K562 (cell line): ENCODE measurements around the gene ATP23. TPM values are rescaled to one million over a fixed set of nuclear protein-coding genes. Genes with fewer than 3 reads are reported as not detected.

Experiments used
- ARID3A ChIP-seq: IDR thresholded peaks from 2 replicates; pipeline ENCODE4 v1.6.1; 2012; ENCODE audit warnings: low read depth, low read length, improper control_type of control experiment, borderline replicate concordance
- CAMTA2 ChIP-seq: fragments of 250-450 bp; sonication (Bioruptor Pico); conservative IDR thresholded peaks from 2 replicates; pipeline ENCODE4 v1.5.1; 2022
- CHCHD3 ChIP-seq: fragments of 250-450 bp; sonication (Bioruptor Pico); IDR thresholded peaks from 2 replicates; pipeline ENCODE4 v2.1.2; 2022; ENCODE audit warnings: mild to moderate bottlenecking
- FOXA1 ChIP-seq: fragments of 450-650 bp; IDR thresholded peaks from 2 replicates; pipeline ENCODE4 v1.6.1; 2016; ENCODE audit warnings: mild to moderate bottlenecking, borderline replicate concordance
- HDGF ChIP-seq: fragments of 450-650 bp; IDR thresholded peaks from 2 replicates; pipeline ENCODE4 v1.6.1; 2016
- HNRNPH1 ChIP-seq: fragments of 200-400 bp; formaldehyde crosslinking; optimal IDR thresholded peaks from 2 replicates; pipeline ENCODE3; 2017; ENCODE audit warnings: low read depth, mild to moderate bottlenecking, low read length, moderate library complexity
- REST ChIP-seq, 2 experiments: fragments of 450-650 bp; formaldehyde crosslinking in 1 of 2; IDR thresholded peaks; 2 replicates each; pipeline versions ENCODE4 v1.4.0 to v1.6.1; 2014 to 2020; ENCODE audit warnings: mild to moderate bottlenecking in 2 of 2, borderline replicate concordance in 1 of 2, low read depth in 1 of 2
- RFX1 ChIP-seq: fragments of 450-650 bp; IDR thresholded peaks from 2 replicates; pipeline ENCODE4 v1.6.1; 2016; ENCODE audit warnings: mild to moderate bottlenecking, moderate library complexity
- TAL1 ChIP-seq: fragments of 450-650 bp; IDR thresholded peaks from 2 replicates; pipeline ENCODE4 v1.6.1; 2016; ENCODE audit warnings: mild to moderate bottlenecking
- polyA plus RNA-seq, 8 experiments: library from polyadenylated mRNA; depleted of rRNA in 4 of 8; stranded (reverse) in 5 of 8; unstranded in 3 of 8; fragments of >200 nt; fragmentation: Nextera tagmentation in 2 of 8; fragmentation: Illumina TruSeq in 1 of 8; extraction: Ambion mirVana in 2 of 8; extraction: Trizol in 1 of 8; gene quantifications; 2 replicates each; pipeline versions ENCODE4 v1.2.1 to v1.2.3, GENCODE V29; 2011 to 2014; ENCODE audit warnings: inconsistent platforms in 1 of 8, missing spikeins in 1 of 8
- total RNA-seq, 7 experiments: library from RNA; depleted of rRNA in 6 of 7; stranded (reverse); fragments of >200 nt in 6 of 7; fragmentation: Illumina TruSeq in 2 of 7; extraction: Trizol in 2 of 7; gene quantifications; 2 replicates each; pipeline versions ENCODE4 v1.2.1 to v1.2.3, GENCODE V29; 2011 to 2021; ENCODE audit warnings: low replicate concordance in 1 of 7
- TF ChIP-seq, protein P1 (sequence below): sonication (generic); formaldehyde crosslinking; IDR thresholded peaks from 2 replicates; pipeline ENCODE4 v1.4.0; 2020; ENCODE audit warnings: mild to moderate bottlenecking, missing genetic modification reagents

Gene ATP23
- total and polyA plus RNA-seq, 9 of the 15 experiments (the other 6 are each of a cell fraction or from before 2014, with no cell fraction given) = 8.3 to 53.7 (median 28.5) TPM

DNA sequence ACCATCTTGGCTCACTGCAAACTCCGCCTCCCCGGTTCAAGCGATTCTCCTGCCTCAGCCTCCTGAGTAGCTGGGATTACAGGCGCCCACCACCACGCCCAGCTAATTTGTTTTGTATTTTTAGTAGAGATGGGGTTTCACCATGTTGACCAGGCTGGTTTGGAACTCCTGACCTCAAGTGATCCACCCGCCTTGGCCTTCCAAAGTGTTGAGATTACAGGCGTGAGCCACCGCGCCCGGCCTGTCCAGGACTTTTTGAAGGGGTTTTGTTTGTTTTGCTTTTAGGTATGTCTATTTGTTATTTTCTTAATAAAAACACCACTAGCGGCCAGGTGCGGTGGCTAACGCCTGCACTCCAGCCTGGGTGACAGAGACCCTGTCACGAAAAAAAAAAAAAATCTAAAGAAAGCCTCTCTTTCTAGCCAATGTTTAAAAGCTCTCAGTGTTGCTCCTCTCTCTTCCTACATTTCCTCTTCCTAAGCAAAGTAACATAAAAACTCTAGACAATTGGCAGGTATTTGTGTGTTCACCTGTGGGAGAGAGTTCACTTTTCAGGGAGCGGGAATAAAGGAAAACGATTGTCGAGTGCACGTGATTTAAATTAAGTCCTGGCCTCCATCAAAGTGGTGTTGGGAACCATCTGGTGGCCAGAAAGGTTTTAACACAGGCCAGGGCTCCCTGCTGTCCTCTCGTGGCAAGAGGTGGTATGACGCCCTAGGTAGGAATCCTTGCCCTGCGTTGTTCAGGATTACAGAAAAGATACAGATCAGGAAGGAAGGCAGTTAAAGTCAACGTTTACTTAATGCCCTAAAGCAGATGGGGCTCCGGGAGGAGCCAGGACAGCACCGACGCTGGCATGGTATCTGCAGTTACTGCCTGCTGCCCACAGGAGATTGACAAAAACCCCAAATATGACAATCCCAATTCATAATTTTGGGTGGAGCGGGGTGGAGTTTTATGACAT, 36.2 kb upstream of the ATP23 start (continued):
- TF ChIP-seq, protein P1, sequence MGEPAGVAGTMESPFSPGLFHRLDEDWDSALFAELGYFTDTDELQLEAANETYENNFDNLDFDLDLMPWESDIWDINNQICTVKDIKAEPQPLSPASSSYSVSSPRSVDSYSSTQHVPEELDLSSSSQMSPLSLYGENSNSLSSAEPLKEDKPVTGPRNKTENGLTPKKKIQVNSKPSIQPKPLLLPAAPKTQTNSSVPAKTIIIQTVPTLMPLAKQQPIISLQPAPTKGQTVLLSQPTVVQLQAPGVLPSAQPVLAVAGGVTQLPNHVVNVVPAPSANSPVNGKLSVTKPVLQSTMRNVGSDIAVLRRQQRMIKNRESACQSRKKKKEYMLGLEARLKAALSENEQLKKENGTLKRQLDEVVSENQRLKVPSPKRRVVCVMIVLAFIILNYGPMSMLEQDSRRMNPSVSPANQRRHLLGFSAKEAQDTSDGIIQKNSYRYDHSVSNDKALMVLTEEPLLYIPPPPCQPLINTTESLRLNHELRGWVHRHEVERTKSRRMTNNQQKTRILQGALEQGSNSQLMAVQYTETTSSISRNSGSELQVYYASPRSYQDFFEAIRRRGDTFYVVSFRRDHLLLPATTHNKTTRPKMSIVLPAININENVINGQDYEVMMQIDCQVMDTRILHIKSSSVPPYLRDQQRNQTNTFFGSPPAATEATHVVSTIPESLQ = peak; percentile 78; the same call in 1 of the 2 replicates
- TF ChIP-seq HDGF (no peak), HNRNPH1 (no peak), TAL1 (0 out of 2 replicates have a peak, but pooled peaks have one; percentile 4), CAMTA2 (CRISPR knock-in tag) (no peak), REST (IDR thresholded peaks at IDR 0.05; ENCODE audit: borderline replicate concordance) (peak; percentile 97), REST (CRISPR knock-in tag; IDR thresholded peaks at IDR 0.05; ENCODE audit: low read depth) (no peak), FOXA1 (no peak), RFX1 (no peak), CHCHD3 (no peak), ARID3A (0 out of 2 replicates have a peak, but pooled peaks have one; percentile 56)
